Mammary epithelial cell (primary cell): ENCODE results near the gene TNNI3K.

Experiments
- CTCF ChIP-seq, 2 donors: IDR thresholded peaks in 1 of 2; conservative IDR thresholded peaks in 1 of 2; 2 replicates each; pipeline ENCODE4 v1.5.1; 2011 to 2012; ENCODE audit warnings: inconsistent platforms in 2 of 2, low read length in 2 of 2, mild to moderate bottlenecking in 2 of 2, control low read depth in 1 of 2, low read depth in 1 of 2; ENCODE audit not compliant: insufficient read depth in 1 of 2; ENCODE audit errors: extremely low read depth in 1 of 2
- EZH2 ChIP-seq: IDR thresholded peaks from 2 replicates; pipeline ENCODE4 v1.6.1; 2012; ENCODE audit warnings: low read length, inconsistent platforms, borderline replicate concordance

GRCh38 chr1:74508449-74508848 is 273.3 kb downstream of the TNNI3K start:
- TF ChIP-seq CTCF (conservative IDR thresholded peaks at IDR 0.05 in 1 of 2, IDR thresholded peaks at IDR 0.05 in 1 of 2; ENCODE audit: extremely low read depth in 1 of 2, insufficient read depth in 1 of 2, low read depth in 1 of 2, low read length in 2 of 2) (no peak), EZH2 (no peak)
